ENCODE measurements around the gene VPS37B. TPM values are rescaled to one million over a fixed set of nuclear protein-coding genes. Genes with fewer than 3 reads are reported as not detected.

Gene VPS37B
- total and polyA plus RNA-seq, 2 of the 8 experiments (the other 6 are each of a cell fraction or from before 2014, with no cell fraction given), result 11.9 to 15.7 TPM

- Histone ChIP-seq H2AFZ (ENCODE audit: low read length) (no peak overlapping the region), H3K9ac (replicated peaks in 1 of 4; ENCODE audit: extremely low read depth in 1 of 4, low read depth in 3 of 4, low read length in 3 of 4) (no peak overlapping the region), H2BK12ac (ENCODE audit: low read depth, low read length) (no peak overlapping the region), H2BK20ac (ENCODE audit: low read length) (no peak overlapping the region), H4K20me1 (replicated peaks in 1 of 2; ENCODE audit: control insufficient read depth in 1 of 2, insufficient read depth in 2 of 2, low read length in 2 of 2) (peaks cover 43 to 54% of the 10 kb centered on the region in 2 experiments), H2BK5ac (ENCODE audit: low read depth, low read length) (no peak overlapping the region), H2AK5ac (ENCODE audit: low read depth, low read length) (no peak overlapping the region), H3K23me2 (ENCODE audit: low read depth, low read length) (no peaks in the 10 kb centered on the region), H3K56ac (replicated peaks; ENCODE audit: insufficient read length, low read depth, low read length) (no peak overlapping the region), H3K18ac (ENCODE audit: extremely low read depth, low read length) (no peak overlapping the region), H3K27ac (ENCODE audit: low read depth, low read length) (no peak overlapping the region), H2BK120ac (replicated peaks; ENCODE audit: low read depth, low read length) (no peak overlapping the region), H3K79me2 (ENCODE audit: control insufficient read depth in 1 of 2, insufficient read depth in 2 of 2, low read length in 2 of 2) (no peaks in the 10 kb centered on the region), H4K8ac (ENCODE audit: extremely low read depth, insufficient read depth, low read length) (no peak overlapping the region), H3K27me3 (replicated peaks in 1 of 4; ENCODE audit: control insufficient read depth in 3 of 4, extremely low read depth in 1 of 4, insufficient read depth in 3 of 4, low read length in 3 of 4) (peaks cover 29 to 49% (median 44%) of the 10 kb centered on the region in 4 experiments), H3K4ac (replicated peaks; ENCODE audit: insufficient read length, low read depth, low read length) (no peak overlapping the region), H3K4me2 (ENCODE audit: insufficient read depth in 1 of 2, low read depth in 2 of 2, low read length in 2 of 2) (no peak overlapping the region), H3K36me3 (ENCODE audit: control insufficient read depth in 2 of 4, insufficient read depth in 4 of 4, low read length in 3 of 4) (peaks cover 0 to 24% (median 8%) of the 10 kb centered on the region in 4 experiments; a peak in 4 of 8 replicates), H3K23ac (ENCODE audit: insufficient read length) (no peak overlapping the region), H3K4me1 (replicated peaks in 1 of 4; ENCODE audit: control insufficient read depth in 3 of 4, insufficient read depth in 4 of 4, low read length in 3 of 4) (peaks cover 0 to 6% (median 4%) of the 10 kb centered on the region in 4 experiments; a peak in 6 of 7 replicates), H2BK15ac (ENCODE audit: low read length) (no peak overlapping the region), H3K14ac (ENCODE audit: insufficient read length) (no peak overlapping the region), H4K5ac (ENCODE audit: insufficient read length, low read depth, low read length) (no peak overlapping the region), H3K9me3 (ENCODE audit: insufficient read depth in 2 of 2, low read depth in 1 of 2, low read length in 1 of 2) (no peaks in the 10 kb centered on the region), H4K91ac (replicated peaks; ENCODE audit: insufficient read length, low read length) (no peak overlapping the region), H3K79me1 (ENCODE audit: low read depth, low read length) (peaks cover 4% of the 10 kb centered on the region), H3K4me3 (ENCODE audit: extremely low read depth in 1 of 4, insufficient read depth in 2 of 4, low read depth in 3 of 4, low read length in 4 of 4) (no peak overlapping the region)
- ChIA-PET CTCF (ENCODE audit: partially characterized antibody) (interaction anchor here (0.6 to 20.1 kb wide), 23 partner anchors 9 to 211 kb away, joined by 3 to 473 read pairs (median 3); partner anchors contain the start of genes OGFOD2 and VPS37B), POLR2A (ENCODE audit: partially characterized antibody) (interaction anchor here (0.8 to 1.4 kb wide), 3 partner anchors 11 to 109 kb away, joined by 3 to 4 read pairs (median 3); no protein-coding TSS in a partner anchor)
- FAIRE-seq, result no peak
- 90% methylated on average over 16 of the region's 36 CpGs; no CpG with 5 or more reads in 1 of the 2 experiments for WGBS, 2 experiments (ENCODE audit: extremely low coverage in 1 of 2, insufficient coverage in 1 of 2, insufficient read length in 1 of 2, insufficient replicate concordance in 2 of 2, low coverage in 1 of 2, low lambda C conversion rate in 2 of 2, missing lambda C conversion rate in 1 of 2)
- TF ChIP-seq CHD1 (IDR thresholded peaks at IDR 0.05; ENCODE audit: low read depth, low read length), result no peak
- TF ChIP-seq SP2 (IDR thresholded peaks at IDR 0.05; ENCODE audit: low read length), result no peak
- no peak for TF ChIP-seq ATF3 (IDR thresholded peaks at IDR 0.05; ENCODE audit: insufficient read depth, low read depth, low read length)
- DNase-seq (ENCODE audit: low read depth in 1 of 2, low spot score in 2 of 2), result no peak
Observed at GRCh38 chr12:122866950-122867607, 28.8 kb downstream of the VPS37B start.

Data from H1 (cell line).